Coronary artery (tissue), 2 donors: ENCODE measurements around the gene NEDD4.

Experiments used
- DNase-seq: peaks from one replicate; pipeline ENCODE4 v3.0.0-alpha.2; 2017; ENCODE audit warnings: low spot score
- H3K27ac ChIP-seq, 2 donors: fragments of 200-600 bp; sonication (generic); one replicate each; pipeline ENCODE4 v1.5.1; 2016 to 2019
- H3K4me3 ChIP-seq: fragments of 200-600 bp; sonication (generic); 2 replicates; pipeline ENCODE4 v1.5.1; 2016; ENCODE audit warnings: mild to moderate bottlenecking, moderate library complexity
- TF ChIP-seq, protein P1 (sequence below): fragments of 200-600 bp; sonication (generic); IDR thresholded peaks from one replicate; pipeline ENCODE4 v1.5.1; 2019; ENCODE audit warnings: antibody characterized with exemption

NEDD4 gene

DNA sequence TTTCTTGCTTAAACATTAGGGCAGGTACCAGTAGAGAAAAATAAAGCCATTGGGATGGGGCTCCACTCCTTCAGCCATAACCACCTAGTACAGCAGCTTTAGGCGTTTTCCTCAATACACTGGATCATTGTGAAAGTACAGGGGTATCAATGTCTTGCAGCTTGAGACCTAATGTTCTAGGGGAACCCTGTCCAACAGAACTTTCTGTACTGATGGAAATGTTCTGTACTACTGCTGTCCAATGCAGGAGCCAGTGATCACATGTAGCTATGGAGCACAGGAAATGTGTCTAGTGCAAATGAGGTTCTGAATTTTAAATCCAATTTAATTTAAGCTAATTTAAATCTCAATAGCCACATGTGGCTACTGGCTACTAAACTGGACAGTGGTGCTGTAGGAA lies 93.9 kb downstream of the NEDD4 start:
- Histone ChIP-seq H3K4me3 (no peak overlapping the region), H3K27ac (no peak overlapping the region)
- TF ChIP-seq, protein P1, sequence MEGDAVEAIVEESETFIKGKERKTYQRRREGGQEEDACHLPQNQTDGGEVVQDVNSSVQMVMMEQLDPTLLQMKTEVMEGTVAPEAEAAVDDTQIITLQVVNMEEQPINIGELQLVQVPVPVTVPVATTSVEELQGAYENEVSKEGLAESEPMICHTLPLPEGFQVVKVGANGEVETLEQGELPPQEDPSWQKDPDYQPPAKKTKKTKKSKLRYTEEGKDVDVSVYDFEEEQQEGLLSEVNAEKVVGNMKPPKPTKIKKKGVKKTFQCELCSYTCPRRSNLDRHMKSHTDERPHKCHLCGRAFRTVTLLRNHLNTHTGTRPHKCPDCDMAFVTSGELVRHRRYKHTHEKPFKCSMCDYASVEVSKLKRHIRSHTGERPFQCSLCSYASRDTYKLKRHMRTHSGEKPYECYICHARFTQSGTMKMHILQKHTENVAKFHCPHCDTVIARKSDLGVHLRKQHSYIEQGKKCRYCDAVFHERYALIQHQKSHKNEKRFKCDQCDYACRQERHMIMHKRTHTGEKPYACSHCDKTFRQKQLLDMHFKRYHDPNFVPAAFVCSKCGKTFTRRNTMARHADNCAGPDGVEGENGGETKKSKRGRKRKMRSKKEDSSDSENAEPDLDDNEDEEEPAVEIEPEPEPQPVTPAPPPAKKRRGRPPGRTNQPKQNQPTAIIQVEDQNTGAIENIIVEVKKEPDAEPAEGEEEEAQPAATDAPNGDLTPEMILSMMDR = no peak
- DNase-seq = no peak

DNA sequence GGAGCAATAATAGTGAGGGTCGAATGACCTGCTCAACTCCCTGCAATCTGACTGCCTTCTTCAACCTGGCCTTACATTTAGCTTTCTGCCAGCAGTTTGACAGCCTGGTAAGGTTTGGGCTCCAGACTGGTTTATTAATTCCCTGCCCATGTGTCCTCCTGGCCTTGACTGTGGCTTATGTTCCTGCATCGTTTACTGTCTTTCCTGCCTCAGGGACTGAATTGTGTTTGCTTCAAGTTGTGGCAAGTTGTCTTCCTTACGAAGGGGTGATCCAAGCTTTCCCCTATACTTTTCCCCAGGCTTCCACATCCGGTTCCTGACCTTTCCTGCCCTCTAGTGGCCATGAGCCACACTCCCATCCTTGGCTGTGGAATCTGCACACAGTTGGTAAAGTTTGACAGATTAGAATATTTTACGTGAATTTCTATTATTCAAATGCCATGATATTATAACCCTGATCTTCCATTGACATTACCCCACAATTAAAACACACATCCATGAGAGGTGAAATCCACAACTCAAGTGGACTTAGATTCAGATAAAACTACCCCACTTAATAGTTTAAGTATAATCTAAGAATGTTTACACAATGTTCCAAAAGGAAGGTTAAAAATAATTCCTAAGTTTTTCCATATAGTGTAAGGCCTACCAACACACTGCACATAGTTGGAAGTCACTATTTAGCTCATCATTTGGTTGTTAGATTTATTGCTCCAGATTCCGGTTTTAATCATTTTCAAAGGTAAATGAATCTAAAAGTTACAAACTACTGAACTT lies 95.7 kb downstream of the NEDD4 start:
- DNase-seq = no peak
- no peak overlapping the region for H3K4me3 ChIP-seq
- TF ChIP-seq, protein P1 = peak; percentile 50
- peak overlapping the region in 1 of 2 donors; percentile 62 for H3K27ac ChIP-seq

DNA sequence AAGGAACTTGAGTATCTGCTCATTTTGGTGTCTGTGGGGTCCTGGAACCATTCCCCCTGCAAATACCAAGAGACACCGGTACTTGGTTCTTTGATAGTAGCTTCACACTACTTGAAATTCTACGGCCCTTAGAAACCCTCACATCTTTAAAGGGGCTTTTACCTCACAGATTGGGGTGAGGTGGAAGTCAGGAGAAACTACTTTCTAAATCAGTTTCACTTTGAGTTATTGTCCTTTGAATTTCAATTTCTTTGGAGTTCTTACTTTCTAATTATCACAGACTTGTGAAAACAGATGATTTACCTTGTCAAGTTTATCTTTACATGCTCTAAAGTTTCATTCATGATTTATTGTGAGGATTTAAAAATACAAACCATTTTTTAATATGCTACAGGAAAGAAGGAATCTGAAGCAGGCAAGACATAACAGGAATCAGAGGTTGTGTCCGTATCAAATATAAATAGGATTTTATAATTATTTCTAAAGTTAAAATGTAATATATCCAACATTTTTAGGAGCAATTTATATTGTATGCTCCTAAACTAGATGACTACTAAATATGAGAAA lies 98.9 kb downstream of the NEDD4 start:
- Histone ChIP-seq H3K4me3 (no peak overlapping the region), H3K27ac (no peak overlapping the region)
- TF ChIP-seq, protein P1 = no peak
- no peak for DNase-seq

DNA sequence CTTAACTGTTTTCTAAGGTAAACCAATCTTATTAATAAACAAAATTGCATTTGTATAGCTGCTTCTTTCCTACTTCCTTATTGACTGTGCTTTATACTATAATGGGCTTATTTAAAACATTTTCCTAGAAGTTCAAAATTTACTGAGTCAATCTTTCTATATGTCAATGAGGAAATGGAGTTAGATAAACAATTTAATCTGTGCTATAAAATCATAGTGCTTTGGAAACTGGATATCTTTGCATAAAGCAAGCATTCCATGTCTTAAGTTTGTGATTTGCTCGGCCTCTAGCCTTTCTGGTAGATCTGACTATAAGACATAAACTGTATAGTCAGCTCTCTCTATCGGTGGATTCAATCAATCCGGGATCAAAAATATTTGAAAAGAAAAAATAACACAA lies 99.6 kb downstream of the NEDD4 start:
- no peak for DNase-seq
- TF ChIP-seq, protein P1 = no peak
- Histone ChIP-seq H3K4me3 (no peak overlapping the region), H3K27ac (no peak overlapping the region)

DNA sequence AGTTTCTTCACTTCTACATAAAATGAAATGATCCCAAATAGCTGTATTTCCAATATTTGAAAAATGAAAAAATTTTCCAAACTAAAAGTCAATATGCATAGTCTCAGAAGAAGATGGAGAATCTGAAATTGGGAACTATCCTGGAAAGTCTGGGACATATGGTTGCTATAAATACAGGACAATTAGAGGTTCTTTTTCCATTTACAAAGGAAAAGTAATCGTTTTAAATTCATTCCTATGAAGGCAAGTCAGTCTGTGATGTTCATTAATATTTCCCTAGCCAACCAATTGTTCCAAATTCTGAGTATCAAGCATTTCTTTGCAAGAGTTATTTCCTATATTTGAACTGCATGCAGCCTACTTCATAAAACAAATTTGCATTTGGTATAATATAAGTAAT lies 102.2 kb downstream of the NEDD4 start:
- TF ChIP-seq, protein P1 = no peak
- no peak overlapping the region for H3K27ac ChIP-seq
- H3K4me3 ChIP-seq = no peak overlapping the region
- DNase-seq = no peak

DNA sequence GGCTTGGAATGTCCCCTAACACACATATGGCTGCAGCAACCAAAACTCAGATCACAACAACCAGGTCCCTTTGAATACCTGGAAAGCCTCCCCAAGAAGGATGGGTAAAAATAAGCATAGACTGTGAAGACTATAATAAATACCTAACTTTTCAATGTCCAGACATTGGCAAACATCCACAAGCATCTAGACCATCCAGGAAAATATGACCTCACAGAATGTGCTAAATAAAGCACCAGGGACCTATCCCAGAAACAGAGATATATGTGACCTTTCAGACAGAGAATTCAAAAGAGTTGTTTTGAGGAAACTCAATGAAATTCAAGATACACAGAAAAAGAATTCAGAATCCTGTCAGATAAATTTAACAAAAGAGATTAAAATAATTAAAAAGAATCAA lies 109.2 kb downstream of the NEDD4 start:
- DNase-seq = no peak
- Histone ChIP-seq H3K4me3 (no peak overlapping the region), H3K27ac (no peak overlapping the region)
- TF ChIP-seq, protein P1 = no peak

DNA sequence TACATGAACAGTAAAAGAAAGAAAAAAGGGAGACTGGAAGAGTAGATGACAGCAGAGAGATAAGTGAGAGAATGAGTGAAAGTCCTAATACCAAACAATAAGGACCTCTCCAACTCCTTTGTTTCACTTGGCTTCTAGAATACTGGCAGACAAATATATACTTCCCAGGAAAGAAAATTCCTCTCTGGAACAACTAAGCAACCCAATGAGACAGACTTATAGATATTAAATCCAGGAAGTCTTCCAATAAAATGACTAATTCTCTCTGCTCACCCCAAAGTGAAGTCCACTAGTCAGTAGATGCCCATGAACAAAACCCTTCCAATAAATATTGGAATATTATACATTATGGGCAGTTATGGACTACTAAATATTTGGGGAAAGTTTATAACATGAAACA lies 114.2 kb downstream of the NEDD4 start:
- no peak overlapping the region for H3K4me3 ChIP-seq
- no peak overlapping the region for H3K27ac ChIP-seq
- no peak for DNase-seq
- TF ChIP-seq, protein P1 = no peak
